Activated gamma-delta T cell (primary cell): Measurements from ENCODE around the gene URI1.

Source experiments
- DNase-seq: peaks from one replicate; lab custom pipeline; 2025; lab: John Stamatoyannopoulos, UW

The URI1 gene

GRCh38 chr19:30059741-30060457, 117.9 kb downstream of the URI1 start:
- no peak for DNase-seq

GRCh38 chr19:30060531-30061222, 118.6 kb downstream of the URI1 start:
- DNase-seq: no peak

- no peak for DNase-seq
Observed at GRCh38 chr19:30061223-30062064, 119.4 kb downstream of the URI1 start.

GRCh38 chr19:30062065-30062906, 120.2 kb downstream of the URI1 start:
- DNase-seq: no peak

GRCh38 chr19:30062907-30063649, 121.0 kb downstream of the URI1 start:
- DNase-seq: no peak

GRCh38 chr19:30063650-30064347, 121.8 kb downstream of the URI1 start:
- DNase-seq: no peak

GRCh38 chr19:30064348-30064699, 122.3 kb downstream of the URI1 start:
- DNase-seq: no peak

GRCh38 chr19:30064771-30065494, 122.9 kb downstream of the URI1 start:
- no peak for DNase-seq

GRCh38 chr19:30065680-30066606, 123.9 kb downstream of the URI1 start:
- no peak for DNase-seq
